AG08396 (cell line): ENCODE results near the gene PDCD2L.
"Not testable (repeated sequence)": the region's sequence is repeated elsewhere in the genome, so short reads cannot be mapped to it uniquely, and the experiment has no call there.

Source experiments
- DNase-seq: peaks from one replicate; pipeline ENCODE4 v3.0.0; 2012; ENCODE audit warnings: low spot score, mixed read lengths

PDCD2L gene

DNA sequence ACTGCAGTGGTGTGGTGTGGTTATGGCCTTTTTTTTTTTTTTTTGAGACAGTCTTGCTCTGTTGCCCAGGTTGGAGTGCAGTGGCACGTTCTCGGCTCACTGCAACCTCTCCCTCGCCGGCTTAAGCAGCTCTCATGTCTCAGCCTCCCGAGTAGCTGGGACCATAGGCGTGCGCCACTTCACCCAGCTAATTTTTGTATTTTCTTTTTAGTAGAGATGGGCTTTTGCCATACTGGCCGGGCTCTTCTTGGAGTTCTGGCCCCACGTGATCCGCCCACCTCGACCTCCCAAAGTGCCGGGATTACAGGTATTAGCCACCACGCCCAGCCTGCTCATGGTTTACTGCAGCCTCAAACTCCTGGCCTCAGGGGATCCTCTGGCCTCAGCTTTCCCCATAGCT is 7.0 kb downstream of the PDCD2L start:
- DNase-seq = no peak

DNA sequence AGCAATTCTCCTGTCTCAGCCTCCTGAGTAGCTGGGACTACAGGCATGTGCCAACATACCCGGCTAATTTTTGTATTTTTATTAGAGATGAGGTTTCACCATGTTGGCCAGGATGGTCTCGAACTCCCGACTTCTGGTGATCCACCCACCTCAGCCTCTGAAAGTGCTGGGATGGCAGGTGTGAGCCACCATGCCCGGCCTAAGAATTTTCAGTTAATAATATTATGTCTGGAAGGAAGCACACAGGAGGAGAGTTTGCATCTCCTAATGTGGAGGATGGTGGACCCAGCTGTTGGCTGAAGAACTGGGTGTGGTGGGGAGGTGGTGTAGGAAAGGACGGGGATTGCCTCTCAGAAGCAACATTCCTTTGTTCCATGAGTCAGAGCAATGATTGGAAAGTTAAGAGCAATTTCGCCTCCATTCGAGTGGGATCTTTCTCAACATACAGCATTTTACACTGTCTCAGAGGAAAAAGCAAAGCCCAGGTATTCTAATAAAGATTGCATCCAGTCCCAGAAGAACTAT is 11.9 kb downstream of the PDCD2L start:
- no peak for DNase-seq

DNA sequence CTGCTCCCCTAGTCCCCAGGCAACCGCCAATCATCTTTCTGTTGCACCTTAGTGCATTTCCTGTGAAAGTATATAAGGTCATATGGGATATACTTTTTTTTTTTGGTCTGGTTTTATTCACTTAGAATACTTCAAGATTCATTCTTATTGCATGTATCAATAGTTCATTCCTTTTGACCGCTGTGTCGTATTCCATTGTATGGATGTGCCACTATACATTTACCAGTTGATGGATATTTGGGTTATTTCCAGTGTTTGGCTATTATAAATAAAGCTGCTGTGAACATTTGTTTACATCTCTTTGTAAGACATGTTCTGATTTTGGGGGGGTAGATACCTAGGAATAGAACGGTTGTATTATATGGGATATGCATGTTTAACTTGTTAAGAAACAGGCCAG is 14.1 kb downstream of the PDCD2L start:
- DNase-seq = no peak

DNA sequence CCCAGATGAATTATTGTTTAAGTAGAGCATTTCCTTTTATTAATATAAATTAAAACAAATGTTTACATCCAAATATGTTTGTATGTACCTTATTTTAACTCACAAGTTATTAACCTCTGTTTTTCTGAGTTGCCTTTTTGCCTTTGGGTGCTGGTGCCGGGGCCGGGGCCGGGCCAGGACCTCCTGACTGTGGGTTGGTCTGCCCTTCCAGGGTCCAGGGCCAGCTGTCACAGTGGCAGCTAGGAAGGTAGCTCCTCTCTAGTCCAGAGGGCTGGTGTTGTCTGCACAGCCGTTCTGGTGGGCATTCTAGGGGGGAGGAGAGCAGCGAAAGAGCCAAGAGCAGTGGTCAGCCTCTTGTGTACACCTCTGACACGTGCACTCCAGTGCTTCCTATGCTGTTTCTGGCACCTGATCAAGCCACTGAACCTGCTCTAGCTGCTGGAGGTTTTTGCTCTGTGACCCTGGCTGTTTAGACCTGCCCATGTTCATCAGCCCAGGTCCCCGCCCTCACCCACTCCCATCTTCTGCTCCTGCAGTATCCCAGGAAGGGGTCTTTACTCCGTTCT is 22.0 kb downstream of the PDCD2L start:
- DNase-seq = no peak

DNA sequence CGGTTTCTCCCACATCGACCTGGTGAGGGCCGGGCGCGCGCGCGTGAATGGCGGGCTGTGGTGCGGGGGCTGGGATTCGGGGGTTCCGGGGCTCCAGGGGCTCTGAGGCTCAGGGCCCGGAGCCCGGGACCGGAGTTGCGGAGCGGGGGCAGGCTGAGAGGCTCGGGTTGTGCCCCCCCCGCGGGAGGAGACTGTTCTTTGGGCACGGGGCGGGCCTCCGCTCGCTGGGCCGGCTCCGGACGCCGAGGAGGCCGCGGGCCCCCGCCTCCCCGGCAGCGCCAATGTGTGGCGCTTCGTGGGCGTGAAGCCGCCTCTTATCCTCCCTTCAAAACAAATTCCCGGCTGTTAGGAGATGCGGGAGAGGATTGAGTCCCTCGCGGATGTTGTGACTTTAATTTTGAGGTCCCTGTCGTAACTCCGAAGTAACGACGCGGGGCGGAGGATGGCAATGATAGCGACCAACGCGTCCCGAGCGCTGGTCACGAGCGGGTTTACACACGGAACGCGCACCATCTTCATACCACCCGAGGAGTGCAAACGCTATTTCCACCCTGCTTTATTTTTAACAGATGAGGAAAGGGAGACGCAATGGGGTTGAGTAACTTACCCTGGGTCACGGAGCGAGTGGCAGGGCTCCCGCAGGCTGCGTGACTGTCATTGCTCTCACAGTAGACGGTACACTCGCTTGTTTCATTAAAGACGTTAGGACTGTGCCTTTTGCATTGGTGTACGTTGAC is 24.5 kb downstream of the PDCD2L start:
- DNase-seq = peak; percentile 76

DNA sequence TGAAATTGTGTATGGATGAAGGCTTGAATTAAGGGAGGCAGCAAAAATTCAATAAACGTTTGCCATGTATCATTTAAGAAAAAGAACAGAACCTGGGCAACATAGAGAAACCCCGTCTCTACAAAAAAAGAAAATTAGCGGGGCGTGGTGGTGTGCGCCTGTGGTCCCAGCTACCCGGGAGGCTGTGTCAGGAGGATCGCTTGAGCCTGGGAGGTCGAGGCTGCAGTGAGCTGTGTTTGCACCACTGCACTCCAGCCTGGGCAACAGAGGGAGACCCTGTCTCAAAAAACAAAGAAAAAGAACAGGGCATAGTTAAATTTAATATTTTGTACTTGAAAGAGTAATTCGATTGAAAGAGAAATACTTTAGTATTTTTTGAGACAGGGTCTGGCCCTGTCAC is 25.4 kb downstream of the PDCD2L start:
- DNase-seq = no peak

DNA sequence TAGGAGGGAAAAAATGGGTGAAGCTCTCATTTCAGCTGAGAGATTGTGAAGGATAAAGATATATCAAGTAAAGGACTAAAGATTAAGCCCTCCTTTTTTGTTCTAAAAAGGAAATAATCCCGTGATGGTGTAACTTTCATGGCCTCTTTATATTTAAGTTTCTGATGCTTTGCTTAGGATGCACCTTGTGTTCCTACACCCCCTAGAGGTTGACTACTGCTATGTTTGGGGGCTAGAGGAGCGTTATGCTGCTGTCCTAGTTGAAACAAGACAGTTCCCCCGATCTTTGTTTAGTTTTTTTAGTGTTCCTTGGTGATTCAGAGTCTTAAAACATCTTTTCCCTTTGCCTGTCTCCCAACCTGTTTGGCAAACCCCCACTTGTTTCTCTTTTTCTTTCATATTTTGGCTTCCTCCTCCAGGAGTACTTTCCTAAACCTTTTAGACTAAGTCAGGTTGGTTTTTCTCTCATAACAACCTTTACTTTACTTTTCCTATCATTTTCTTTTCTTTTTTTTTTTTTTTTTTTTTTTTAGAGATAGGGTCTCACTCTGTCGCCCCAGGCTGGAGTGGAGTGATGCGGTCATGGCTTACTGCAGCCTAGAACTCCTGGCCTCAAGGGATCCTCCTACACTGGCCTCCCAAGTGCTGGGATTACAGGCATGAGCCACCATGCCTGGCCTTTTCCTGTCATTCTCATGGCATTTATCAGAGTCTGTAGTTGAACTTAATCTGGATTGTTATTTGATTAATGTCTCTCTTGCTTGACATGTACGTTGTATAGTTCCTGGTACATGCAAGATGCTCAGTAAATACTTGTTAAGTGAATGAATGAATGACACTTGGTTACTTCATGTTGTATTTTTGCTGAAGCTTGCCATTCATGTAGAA is 26.8 kb downstream of the PDCD2L start:
- DNase-seq = peak; percentile 64

DNA sequence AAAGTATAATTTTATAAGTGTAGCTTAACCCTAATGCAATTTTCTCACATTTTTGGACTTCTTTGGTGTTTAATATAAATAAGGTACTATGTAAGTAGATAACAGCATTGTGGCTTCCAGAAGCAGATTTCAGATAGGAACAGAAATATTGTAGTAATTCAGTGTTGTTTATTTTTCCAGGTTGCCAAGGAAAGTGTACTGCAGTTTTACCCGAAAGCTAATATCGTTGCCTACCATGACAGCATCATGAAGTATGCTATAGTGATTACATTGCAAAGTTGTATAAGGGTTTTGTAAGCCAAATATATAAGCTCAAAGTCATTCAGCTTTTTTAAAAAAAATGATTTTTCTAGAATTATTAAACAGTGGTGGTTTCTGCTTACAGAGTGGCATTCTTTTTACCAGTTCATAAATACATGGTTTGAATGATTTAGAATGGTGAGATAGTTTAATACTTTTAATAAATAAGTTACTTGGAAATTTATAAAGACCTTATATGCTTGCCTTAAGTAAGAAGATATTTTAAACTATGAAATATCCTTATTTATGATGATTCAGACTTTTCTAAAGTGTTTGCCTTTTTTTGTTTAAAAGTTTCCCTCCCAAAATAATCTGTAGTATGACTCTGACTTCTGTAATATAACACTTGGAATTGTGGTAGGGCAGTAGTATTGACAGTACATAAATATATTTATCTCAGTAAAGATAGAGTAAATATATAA is 27.6 kb downstream of the PDCD2L start:
- DNase-seq = peak; percentile 34

DNA sequence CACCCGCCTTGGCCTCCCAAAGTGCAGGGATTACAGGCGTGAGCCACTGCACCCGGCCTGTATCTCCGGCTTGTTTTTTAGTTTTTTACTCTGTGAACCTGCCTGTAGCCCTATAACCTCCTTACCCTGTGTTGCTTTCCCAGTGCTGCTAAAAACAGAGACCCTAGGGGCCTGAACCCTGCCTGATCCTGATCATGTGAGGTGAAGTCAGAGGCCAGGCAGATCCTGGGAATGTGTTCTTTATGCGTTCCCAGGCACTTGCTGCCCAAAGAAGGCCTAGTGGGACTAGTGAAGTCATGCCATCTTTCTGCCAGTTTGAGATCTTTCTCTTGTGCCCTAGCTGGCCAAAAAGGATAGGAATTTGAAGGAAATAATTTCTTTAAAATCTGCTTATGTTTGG is 28.6 kb downstream of the PDCD2L start:
- DNase-seq = no peak

DNA sequence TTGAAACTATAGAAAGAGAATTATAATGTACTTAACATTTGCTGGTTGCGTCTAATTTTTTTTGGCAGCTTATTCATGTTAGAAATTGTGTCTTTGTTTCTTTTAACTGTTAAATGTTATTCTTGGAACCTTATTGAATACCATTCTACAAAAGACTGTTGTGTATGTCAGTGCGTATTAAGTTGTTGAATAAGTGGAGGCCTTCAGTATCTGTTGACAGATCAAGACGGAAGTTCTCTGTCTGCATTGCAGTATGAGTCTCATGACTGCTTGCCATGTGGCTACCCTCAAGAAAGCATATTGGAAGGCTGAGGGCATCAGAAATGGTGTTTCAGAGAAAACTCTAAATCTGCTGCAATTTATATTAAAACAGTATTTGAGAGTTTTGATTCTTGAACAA is 32.5 kb downstream of the PDCD2L start:
- DNase-seq = no peak

DNA sequence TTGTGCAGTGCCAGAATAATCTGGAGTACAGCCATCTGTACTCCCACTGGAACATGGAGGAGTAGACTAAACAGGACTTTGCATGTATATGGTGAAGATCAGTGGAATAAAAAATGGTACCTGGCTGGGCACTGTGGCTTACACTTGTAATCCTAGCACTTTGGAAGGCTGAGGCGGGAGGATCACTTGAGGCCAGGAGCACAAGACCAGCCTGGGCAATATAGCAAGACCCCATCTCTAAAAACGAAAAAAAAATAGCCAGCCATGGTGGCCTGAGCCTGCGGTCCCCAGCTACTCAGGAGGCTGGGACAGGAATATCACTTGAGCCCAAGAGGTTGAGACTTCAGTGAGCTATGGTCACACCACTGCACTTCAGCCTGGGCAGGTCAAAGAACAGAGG is 44.0 kb downstream of the PDCD2L start:
- no peak for DNase-seq

DNA sequence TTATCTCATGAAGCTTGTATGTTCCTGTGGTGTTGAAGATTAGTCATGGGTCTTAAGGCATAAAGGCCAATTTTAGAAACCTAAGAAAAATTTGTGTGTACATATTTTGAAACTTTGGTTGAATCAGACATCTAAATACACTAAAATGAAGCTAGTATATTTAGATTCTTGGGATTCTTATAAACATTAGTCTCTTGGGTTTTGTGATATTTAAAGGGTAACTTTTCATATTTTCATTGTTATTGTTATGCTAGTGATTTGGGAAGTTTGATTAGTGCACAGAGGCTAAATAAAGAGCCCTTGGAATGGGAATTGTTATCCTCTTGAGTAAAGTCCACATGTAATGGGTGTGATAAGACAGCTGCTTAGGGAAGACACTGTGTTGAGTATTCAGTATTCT is 48.5 kb downstream of the PDCD2L start:
- no peak for DNase-seq

DNA sequence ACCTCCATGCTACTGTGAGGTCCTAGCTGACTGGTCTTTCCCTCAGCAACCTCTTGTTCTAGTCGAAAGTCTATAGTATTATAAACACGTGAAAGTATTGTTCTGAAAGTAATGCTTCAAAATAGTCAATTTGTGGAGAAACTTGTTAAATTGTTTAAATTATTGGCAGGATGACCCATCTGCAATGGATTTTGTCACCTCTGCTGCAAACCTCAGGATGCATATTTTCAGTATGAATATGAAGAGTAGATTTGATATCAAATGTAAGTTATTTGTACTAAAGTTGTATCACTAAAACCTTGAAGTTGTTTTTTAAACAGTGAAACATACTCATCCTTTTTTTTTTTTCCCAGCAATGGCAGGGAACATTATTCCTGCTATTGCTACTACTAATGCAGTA is 49.9 kb downstream of the PDCD2L start:
- no peak for DNase-seq

DNA sequence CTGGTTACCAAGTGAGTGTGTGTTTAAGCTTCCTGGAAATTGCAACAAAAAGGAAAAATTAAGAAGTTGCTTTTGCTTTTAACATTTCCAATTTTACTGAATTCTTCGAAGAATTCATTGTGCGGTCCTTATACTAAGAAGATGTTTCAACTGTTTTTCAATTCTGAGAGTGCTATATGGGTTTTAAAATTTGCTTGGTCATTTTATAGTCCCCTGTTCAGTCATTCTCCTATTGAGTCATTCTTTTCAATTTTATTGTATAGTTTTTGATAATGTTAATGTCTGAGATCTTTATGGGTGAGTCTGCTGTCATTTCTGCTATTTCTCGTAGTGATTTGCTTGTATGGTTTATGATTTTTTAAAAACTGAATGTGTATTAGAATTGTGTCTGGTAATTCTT is 50.5 kb downstream of the PDCD2L start:
- DNase-seq = no peak

DNA sequence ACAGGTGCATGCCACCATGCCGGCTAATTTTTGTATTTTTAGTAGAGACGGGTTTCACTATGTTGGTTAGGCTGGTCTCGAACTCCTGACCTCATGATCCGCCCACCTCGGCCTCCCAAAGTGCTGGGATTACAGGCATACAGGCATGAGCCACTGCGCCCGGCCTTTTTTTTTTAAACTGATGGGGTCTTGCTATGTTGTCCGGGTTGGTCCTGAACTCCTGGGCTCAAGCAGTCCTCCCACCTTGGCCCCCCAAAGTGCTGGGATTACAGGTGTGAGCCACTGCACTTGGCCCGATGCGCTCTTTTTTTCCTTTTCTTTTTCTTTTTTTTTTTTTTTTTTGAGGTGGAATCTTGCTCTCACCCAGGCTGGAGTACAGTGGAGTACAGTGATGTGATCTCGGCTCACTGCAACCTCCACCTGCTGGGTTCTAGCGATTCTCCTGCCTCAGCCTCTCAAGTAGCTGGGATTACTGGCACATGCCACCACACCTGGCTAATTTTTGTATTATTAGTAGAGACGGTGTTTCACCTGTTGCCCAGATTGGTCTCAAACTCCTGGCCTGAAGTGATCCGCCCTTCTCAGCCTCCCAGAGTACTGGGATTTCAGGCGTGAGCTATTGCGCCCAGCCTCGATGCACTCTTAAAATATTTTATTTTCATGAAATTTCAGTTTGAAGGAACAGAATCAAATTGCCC is 51.7 kb downstream of the PDCD2L start:
- DNase-seq = not testable (repeated sequence)

DNA sequence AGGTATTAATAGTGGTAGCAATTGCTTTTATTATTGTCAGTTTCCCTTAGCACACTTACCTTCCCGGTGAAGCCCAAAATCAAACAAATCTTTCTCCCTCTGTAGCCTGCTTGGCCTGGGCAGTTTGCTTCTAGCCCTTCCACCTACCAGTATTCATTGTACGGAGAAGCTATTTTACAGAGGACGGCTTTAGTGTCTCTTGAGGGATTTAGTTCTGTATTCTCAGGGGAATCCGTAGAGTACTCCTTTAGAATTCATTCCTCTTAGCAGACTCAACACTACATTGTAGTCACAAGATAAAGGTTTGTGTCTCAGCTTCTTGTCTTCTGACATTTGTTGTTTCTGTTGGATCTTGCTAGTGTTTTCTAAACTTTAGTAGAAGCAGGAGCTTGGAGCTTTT is 53.2 kb downstream of the PDCD2L start:
- no peak for DNase-seq

DNA sequence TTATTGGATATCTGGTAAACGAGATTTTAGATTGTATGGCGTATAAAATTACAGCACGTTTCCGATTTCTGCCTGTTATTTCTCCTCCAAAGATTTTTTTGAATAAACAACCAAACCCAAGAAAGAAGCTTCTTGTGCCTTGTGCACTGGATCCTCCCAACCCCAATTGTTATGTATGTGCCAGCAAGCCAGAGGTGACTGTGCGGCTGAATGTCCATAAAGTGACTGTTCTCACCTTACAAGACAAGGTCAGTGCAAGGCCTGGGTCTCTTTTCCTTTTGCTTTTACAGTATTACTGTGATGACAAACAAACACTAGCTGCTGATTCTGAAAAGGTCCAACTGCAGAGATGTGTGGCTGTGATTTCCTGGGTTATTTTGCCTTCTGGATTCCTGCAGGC is 54.5 kb downstream of the PDCD2L start:
- no peak for DNase-seq

DNA sequence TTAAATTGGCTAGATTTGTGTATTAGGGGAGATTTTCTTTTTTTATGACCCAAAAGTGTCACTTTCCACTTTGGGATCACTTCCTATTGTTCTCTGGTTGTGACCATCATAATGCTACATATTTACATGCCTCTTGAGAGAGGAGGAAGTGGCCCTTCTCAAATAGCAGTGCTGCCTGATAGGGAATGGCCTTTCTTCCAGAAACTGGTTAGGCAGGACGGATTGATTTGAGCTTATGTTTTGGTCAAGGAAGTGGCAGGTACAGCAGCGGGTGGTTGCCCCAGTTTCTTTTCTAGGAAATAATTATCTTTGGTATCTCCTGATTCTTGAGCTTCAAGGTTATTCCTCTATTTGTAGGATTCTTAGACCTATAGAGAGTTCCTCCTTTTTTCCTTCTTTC is 55.4 kb downstream of the PDCD2L start:
- no peak for DNase-seq

DNA sequence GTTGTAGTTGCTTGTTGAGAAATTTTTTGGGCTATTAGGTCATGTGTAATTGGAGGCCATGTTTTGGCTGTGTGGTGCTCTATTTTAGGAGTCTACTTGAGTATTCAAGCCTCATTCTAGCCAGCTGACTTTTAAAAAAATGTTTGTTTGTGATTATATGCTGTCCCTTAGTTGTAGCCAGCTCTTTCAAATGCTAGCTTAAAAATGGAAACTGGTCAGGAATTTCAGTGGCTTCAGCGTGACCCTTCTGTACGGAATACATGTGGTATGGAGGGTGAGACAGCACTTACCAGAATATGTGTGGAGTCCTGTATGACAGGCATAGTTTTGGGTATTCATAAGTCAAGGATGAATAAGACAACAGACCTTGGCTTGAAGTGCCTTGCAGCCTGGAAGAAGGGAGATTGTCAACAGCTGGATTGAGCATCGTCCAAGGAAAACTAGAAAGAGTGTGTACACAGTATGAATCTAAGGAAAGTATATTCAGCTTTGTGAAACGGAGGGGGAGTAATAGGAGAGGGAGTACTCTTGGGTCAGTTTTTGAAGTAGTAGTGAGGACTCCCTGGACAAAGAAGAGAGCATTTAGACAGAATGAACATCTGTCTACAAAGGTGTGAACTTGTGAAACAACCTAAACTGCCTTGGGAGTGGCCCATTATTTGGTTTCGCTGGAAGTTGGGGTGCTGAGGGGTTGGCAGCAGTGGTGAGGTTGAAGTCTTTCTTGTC is 57.3 kb downstream of the PDCD2L start:
- peak; percentile 66 for DNase-seq

DNA sequence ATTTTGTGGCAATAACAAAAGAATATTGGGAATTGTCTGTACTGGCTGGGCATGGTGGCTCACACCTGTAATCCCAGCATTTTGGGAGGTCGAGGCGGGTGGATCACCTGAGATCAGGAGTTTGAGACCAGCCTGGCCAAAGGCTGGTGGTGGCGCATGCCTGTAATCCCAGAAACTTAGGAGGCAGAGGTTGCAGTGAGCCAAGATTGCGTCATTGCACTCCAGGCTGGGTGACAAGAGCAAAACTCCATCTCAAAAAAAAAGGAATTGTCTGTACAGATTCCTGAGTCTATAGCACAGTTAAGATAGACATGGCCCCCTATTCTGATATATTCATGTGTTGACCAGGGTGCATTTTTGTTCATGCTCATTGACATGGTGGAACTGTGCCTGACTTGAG is 60.6 kb downstream of the PDCD2L start:
- not testable (repeated sequence) for DNase-seq

DNA sequence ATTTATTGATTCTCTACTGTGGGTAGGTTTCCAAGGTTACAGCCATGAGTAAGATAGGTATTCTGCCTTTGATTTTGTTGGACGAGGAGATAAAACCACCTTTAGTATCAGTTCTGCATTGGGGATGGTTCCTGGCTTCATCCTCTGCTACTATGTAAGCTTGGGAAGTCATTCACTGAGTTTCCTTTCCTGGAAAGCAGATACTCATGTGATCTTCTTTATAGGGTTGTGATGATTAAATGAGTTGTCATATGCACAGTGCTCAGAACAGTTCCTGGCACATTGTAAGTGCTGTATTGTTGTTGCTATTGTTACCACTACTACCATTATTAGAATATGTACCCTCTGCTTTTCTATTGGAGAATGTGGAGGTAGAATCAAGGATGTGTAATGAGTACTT is 64.2 kb downstream of the PDCD2L start:
- DNase-seq = no peak
